HG02870 (cell line): ENCODE measurements around the gene DOC2A.
"Not testable (repeated sequence)": the region's sequence is repeated elsewhere in the genome, so short reads cannot be mapped to it uniquely, and the experiment has no call there.

ENCODE experiments used
- ATAC-seq: cut with Tn5 transposase; IDR thresholded peaks from one replicate; pipeline ENCODE4 v1.9.1; 2021; ENCODE audit warnings: mild to moderate bottlenecking, moderate library complexity; ENCODE audit not compliant: unreplicated experiment

The DOC2A gene

GRCh38 chr16:30010844-30011713 lies at the start of gene DOC2A:
TSS of gene DOC2A (minus strand) at chr16:30011027. CDS start at chr16:30010222, 805 bp downstream.
- no peak for ATAC-seq

DNA sequence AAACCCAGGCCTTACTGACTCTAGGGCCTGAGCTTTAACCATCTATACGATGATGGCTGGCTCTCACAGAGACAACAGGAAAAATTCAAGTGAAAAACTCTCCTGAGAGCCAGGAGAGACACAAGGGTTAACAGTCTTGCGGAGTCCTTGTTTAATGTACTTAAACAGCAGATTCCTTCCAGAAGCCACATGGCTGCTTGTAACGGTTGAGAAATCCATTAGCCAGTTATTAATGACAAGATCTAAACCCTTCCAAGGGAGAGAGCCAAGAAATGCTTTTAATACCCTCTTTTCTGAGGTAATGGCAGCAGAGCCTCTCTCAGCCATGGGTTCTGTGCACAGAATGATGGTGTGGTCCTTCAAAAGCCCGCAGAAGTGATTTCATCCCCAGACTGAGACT lies 49.5 kb upstream of the DOC2A start:
- no peak for ATAC-seq

- no peak for ATAC-seq
Observed at GRCh38 chr16:30054959-30055553, 44.2 kb upstream of the DOC2A start.

- ATAC-seq: no peak
Observed at GRCh38 chr16:30054451-30054850, 43.6 kb upstream of the DOC2A start.

DNA sequence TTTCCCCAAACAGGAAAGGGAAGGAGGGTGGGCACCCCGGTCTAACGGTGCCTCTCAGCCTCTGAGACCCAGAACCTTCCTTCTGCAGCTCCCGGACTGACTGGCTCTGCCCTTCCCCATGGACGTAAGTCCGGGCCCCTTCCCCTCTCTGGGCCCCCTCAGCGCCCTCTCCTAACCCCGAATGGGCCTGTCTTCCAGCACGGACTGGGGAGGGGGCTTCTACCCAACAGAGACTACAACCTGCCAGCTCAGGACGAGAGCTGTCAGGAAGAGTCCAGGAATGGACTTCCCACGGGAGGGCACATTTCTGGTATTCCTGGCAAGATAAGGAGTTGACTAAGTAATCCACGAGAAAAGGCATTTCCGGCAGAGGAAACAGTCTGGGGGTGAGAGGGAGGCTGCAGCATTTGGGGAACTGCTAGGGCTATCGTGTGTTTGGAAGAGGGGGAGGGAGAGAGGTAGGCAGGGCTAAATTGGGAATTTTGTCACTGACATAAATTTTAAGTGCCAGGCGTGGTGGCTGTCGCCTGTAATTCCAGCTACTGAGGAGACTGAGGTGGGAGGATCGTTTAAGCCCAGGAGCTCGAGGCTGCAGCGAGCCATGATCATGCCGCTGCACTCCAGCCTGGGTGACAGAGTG lies 42.7 kb upstream of the DOC2A start:
- no peak for ATAC-seq

GRCh38 chr16:30052671-30053372 lies 42.0 kb upstream of the DOC2A start:
- ATAC-seq: peak; percentile 76

- ATAC-seq: no peak
Observed at GRCh38 chr16:30051518-30051917, 40.7 kb upstream of the DOC2A start.

DNA sequence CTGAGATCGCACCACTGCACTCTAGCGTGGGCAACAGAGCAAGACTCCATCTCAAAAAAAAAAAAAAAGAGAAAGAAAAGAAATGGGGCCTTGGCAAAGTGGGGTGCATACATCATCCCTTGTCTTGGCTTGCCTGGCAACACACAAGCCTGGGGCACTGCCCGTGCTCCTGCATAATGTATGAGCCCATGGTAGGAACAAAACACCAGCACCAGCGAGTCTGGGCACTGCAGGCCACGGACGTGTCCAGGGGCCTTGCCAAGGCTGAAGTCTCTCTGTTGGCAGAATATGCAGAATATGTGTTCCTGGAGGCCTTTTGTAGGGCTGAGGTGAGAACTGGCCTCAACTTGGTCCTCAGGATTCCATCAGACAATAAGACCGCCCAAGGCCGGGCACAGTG lies 39.0 kb upstream of the DOC2A start:
- no peak for ATAC-seq

DNA sequence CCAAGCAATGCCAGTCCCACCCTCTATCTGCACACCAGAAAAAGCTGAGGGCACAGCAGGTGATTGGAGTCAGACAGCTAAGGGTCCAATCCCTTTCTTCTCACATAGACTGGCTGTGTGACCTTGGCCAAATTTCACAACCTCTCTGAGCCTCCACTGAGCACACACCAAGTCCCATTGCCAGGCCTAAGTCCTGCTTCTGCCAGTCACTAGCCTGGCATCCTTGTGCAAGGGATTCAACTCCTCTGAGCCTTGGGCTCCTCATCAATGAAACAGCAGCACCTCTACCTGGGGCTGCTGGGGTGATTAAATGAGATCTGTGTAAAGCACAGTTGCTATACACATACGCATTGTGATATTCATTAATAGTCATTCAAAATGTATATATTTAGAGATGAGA lies 35.8 kb upstream of the DOC2A start:
- ATAC-seq: no peak

DNA sequence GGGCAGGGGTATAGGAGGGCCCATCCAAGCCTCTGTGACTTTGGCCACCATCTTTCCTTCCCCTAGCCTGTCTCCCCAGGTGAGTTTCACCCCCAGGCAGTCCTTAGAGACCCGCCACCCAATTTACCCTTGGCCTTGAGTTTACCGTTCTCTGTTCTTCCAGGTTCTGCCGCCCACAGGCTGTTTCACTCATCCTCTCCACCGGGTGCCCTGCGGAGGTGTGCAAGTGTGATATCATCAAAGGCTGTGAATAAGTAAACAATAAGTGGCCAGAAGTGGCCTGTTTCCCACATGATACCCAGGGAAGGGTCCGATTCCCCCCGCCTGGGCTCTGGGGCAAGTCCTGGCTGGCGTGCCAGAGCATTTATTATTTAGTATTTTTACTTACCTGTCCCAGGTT lies 35.4 kb upstream of the DOC2A start:
- ATAC-seq: no peak

DNA sequence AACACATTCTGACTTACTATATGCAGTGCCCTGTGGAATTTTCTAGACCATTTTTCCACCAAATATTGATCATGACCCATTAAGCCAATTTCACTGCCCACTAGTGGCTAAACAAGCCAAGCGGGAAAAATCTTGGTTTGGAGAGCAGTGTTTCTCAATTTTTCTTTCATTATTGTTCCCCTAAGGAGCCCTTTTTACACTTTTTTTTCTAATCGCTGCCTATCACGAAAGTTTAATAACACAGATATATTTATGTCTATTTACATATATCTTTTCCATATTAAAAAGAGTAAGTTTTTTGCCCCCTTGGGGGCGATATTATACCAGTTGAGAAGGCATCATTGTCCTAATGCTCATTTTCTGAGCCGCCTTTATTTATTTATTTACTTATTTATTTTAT lies 31.0 kb upstream of the DOC2A start:
- no peak for ATAC-seq

DNA sequence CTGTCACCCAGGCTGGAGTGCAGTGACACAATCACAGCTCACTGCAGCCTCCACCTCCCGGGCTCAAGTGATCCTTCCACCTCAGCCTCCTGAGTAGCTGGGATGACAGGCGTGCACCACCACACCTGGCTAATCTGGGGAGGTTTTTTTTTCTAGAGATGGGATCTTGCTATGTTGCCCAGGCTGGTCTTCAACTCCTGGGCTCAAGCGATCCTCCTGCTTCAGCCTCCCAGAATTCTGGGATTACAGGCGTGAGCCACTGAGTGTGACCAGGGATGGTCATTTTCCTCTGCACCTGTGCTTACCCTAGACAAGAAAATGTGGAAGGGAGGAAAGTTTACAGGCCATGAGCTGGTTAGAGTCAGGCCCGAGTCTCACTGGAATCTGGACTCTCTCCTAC lies 29.9 kb upstream of the DOC2A start:
- ATAC-seq: not testable (repeated sequence)

DNA sequence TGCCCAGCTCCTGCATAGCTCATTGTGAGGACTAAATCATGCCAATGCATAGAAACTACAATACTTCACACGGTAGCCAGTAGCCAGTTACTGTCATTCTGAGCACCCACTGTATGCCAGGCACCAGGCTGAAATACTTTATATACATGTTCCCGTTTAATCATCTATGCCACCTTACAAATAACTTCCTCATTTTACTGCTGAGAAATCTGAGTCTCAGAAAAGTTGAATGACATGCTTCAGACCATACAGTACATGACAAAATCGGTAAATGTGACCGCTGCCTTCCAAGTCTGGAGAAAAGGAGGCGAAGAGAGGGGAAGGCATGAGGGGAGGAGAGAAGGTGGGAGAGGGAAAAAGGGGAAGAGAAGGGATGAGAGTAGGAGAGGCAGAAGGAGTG lies 29.4 kb upstream of the DOC2A start:
- ATAC-seq: no peak

GRCh38 chr16:30033270-30033669 lies 22.4 kb upstream of the DOC2A start:
- ATAC-seq: no peak

DNA sequence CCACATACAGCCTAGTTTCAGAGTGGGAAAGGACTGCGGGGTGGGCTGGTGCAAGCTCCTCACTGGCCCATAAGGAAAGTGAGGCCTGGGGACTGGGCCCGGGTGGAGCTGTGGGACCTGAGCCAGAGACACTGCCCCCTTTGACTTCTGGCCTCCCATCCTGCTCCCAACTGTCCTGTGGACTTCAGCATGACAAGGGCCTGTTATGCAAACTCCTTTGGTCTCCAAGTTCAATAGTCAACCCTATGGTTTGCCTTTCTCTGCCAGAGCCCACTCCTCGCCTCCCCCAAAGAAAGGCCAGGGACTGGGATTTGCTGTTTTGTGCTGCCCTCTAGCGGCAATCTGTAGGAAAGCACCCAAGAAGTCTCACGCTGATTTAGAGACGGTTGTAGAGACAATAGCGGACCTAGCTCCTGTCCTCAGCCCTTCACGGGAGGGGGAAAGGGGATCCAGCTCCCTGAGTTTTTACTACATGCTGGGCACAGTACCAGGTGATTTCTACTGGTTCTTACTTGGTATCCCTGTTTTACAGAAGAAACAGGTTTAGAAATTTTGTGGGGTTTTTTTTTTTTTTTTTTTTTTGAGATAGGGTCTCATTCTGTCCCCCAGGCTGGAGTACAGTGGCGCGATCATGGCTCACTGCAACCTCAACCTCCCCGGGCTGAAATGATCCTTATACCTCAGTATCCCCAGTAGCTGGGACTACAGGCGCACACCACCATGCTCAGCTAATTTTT lies 21.4 kb upstream of the DOC2A start:
- no peak for ATAC-seq

DNA sequence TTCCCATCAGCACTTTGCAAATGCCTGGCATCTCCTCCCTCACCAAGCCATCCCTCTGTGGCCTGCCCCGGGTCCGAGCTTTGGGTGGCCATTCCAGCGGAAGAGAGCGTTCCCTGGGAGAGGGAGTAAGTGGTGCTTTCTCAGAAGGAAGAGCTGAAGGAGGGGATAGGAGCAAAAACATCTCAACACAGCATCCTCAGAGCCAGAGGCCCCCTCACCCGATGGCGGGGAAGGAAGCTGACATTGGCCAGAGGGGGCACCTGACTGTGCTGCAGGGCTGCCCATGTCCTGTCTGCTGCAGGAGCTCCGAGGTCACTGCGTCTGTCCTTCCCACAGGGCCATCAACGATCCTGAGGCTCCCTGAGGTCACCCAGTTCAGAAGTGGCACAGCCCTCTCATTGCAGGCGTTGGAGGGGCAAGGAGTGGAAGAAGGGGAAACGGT lies 20.7 kb upstream of the DOC2A start:
- ATAC-seq: no peak

- no peak for ATAC-seq
Observed at GRCh38 chr16:30030841-30031413, 20.1 kb upstream of the DOC2A start, which contains the start of gene TLCD3B. TSS of gene TLCD3B (minus strand) at chr16:30031271. CDS start at chr16:30030527, 744 bp downstream.

DNA sequence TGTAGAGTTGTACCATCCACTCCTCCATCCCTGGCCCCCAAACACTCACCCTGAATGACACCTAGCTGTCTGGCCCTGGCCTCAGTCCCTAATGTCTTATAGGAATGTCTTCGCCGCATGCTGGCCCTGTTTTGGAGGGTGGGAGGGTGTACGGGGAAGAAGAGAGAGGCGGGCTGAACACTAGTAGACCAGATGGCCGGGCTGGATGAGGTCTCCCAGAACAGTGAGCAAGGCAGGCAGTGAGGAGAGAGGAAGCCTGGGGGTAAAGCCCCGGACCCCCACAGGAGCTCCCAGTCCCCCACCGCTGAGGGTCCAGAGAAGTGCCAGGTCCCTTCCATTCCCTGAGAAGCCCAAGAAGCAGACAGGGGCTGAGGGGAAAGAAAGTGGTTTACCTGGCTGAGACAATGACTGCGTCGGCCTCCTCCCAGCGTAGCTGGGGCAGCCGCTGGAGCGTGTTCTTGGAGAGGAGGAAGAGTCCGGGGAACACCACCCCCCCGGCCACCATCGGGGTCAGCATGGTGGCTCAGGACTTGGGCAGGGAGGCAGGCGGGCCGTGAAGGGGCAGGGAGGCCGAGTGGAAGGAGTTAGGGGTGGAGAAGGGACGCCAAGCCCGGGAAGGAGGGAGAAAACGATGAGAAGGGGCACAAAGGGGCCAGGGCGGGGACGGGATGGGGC lies 19.3 kb upstream of the DOC2A start:
- ATAC-seq: no peak

GRCh38 chr16:30028438-30029076 lies 17.7 kb upstream of the DOC2A start:
- no peak for ATAC-seq
